NCI-H2196 treated with DMSO at 0.1 percent for 48 hours (cell line): Measurements from ENCODE around the gene XYLT1.

ENCODE experiments used
- DNase-seq: peaks from one replicate; lab custom pipeline; 2025; ENCODE audit not compliant: unreplicated experiment; lab: John Stamatoyannopoulos, UW

Gene XYLT1

DNA sequence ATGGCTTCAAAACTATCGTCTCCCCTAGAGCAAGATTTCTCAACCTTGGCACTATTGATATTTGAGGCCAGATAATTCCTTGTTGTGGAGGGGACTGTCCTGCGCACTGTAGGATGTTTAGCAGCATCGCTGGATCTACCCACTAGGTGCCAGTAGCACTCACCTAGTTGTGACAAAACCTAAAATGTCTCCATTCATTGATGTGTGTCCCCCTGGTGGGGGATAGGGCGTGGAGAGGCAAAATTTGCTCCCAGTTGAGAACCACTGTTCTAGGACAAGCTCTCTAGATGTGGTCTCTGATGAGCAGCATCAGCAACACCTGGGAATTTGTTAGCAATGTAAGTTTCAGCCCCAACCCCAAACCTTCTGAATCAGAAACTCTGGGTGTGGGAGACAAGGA, 259.0 kb downstream of the XYLT1 start:
- no peak for DNase-seq

DNA sequence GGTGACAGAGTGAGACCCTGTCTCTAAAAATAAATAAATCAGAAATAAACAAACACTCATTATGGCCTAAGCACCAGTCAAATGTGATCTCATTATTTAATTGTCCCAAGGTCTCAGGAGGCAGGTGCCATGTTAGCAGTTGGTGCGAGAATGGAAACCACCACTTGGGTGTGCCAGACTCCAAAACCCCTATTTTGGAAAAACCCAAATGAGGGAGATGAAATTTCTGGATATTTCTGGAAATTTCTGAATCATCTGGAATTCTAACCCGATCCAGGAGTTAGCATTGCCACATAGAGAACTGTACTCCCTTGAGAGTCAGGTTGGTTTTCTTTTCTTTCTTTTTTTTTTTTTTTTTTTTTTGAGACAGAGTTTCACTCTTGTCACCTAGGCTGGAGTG, 264.0 kb downstream of the XYLT1 start:
- no peak for DNase-seq

DNA sequence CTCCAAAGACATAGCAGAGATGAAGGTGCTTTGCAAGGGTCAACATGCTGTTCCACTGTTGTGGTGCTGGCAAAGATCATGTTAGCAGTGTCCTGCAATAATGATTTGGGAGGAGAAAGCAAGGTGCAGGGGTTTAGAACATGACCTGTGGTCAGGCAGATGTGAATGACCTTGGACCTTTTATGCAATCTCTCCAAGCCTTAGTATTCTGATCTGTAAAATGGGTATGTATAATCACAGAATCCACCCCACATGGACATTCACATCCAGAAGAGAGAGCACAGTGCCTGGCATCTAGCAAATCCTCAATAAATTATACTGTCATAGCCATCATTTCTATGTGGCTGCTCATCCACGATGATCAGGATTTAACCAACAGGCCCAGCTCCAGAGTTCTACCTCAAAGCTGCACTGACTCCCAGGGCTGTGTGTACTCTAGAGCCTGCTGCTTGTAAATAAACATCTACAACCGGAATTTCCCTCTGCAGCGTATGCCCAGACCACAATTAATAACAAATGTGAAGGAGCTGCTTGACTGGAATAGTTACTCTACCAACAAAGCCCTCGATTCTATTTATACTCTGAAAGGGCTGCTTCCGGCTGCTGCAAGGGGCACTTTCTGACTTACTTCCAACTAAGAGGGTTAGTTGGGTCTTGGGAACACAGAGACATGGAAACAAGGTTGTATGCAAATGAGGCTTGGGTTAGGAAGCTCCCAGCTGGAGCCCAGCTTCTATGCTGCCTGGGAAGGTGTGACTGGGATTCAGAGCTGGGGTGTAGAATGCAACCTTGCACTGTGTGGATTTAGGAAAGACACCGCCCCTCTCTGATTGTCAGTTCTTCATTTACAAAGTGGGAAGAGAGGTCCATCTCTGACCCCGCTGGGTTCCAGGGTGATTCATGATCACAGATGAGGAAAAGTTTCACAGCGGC, 265.2 kb downstream of the XYLT1 start:
- DNase-seq, result no peak

DNA sequence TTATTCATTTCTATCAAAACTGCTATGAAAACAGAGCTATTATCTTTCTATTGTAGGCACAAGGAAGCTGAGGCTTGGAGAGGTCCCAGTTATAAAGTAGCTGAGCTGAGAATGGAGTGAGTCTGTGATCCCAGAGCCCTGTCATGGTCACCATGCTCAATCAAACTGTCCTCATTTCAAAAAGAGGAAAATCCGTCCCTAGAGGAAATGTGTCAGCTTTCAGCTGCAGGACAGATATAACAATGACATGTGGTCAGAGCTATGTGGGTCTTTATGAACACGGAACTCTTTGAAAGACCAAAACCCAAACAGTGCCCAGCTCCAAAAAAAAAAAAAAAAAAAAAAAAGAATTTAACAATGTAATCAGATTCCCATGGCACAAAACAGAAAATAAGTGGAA, 266.1 kb downstream of the XYLT1 start:
- DNase-seq, result no peak

DNA sequence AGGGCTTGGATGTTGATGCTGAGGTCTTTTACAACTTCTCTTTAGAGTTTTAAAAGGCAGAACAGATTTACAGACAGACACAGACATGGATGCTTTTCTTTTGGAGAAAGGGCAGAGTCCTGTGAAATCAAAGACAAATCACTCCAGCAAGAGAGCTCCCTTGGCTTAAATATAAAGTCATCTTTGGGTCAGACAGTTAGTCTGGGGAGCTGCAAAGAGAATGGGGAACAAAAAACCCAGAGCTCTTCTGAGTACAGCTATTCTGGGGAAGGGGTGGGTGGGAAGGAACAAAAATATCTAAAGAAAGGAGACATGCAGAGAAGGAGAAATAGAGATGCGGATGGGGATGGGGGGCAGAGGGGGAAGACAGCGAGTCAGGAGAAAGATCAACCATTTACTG, 266.6 kb downstream of the XYLT1 start:
- no peak for DNase-seq

DNA sequence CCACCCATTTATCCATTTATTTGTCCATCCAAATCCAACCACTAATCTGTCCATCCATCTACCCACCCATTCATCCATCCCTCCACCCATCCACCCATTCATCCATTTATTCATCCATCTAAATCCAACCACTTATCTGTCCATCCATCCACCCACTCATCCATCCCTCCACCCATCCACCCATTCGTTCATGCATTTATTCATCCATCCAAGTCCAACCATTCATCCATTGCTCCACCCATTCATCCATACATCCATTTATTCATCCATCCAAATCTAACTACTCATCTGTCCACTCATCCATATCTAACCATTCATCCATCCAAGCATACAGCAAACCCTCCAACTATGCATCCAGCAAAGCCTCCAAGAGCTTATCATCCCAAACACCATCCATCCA, 267.3 kb downstream of the XYLT1 start:
- no peak for DNase-seq

DNA sequence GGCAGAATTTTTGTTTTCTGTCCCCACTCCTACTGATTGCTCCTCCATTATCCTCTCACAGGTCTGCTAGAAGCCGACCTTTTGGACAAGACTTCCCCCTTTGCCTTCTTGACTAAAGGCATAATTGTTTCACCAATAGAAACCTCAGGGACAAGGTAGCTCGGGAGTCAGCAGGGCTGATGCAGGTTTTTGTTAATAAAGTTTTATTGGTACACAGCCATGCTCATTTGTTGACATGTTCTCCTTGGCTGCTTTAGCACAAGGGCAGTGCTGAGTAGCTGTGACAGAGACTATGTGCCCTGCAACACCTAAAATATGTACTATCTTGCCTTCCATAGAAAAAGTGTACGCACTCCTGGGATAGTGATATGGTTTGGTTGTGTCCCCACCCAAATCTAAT, 271.6 kb downstream of the XYLT1 start:
- no peak for DNase-seq

DNA sequence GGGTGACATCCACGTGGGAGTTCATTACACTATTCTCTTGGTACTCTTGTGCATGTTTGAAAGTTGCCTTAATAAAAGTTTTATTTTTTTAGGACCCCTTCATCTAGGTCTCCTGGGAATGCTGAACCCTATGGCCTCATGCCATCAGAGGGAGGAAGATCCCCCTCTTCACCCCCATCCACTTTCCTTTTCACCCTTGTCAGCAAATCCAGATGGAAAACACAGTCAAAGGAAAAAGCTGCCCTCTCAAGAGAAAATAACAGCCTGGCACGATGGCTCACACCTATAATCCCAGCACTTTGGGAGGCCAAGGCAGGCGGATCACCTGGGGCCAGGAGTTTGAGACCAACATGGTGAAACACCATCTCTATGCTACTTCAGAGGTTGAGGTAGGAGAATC, 274.2 kb downstream of the XYLT1 start:
- no peak for DNase-seq

DNA sequence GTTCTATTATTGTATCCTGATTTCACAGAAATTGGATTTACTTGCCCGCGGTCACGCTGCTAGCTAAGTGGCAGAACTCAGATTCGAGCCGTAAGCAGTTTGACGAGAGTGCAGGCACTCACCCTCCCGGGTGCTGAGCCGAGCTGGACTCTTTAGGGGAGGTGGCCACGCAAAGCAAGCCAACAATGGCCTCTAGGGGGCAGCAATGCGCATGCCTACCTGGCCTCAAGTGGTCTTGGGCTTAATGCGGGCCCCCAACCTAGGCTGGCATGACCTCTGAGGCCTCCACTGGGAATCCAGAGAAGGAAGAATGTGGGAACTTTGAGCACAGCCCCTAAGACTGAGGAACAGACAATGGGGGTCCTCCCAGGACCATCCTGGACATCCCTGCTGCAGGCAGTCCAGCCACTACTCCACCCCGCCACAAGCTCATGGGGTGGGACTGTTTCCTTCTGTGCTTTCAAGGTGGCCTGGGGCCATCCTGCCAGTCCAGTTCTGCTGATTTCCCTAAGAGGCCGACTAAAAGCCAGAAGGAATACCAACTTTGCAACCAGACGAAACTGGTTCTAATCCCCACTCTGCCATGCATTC, 276.5 kb downstream of the XYLT1 start:
- peak; percentile 1 for DNase-seq

DNA sequence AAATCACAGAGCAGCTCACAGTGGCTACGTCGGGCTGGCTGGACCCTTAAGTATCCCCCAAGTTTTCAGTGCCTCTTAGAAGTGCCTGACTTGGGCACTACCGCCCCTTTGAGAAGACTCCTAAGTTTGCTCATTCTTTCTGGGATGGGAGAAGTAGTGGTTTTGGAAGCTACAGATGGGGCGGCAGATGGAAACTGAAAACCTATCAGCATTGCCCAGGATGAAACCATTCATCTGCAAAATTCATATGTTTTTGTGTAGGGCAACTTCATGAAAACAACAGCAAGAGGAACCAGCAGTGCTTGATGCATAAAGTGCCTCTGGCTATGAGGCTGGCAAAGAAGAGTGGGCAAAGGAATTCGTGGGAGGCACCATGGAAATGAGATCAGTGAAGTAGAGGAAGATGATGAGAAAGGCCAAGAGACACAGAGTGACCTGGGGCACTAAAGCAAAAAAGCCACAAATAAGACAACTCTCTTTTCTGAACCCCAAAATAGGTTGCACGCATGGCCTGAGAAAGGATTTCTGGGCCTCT, 277.1 kb downstream of the XYLT1 start:
- no peak for DNase-seq

DNA sequence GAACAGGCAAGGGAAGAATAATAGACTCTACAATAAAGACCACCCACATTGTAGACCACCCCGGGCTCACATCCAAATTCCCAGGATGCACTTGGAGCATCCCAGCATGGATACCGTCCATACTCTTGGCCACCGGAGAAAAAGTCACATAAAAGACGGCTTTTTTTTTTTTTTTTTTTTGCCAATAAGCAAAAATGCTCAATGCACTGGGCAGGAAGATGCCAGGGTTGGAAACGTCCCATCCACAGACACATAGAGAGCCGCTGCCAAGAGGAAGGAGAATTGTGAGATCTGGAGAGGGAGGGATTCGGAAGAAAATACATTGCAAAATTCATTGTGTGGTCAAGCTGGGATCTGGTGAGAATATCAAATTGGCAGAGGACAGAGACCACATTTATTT, 286.7 kb downstream of the XYLT1 start:
- DNase-seq, result no peak

DNA sequence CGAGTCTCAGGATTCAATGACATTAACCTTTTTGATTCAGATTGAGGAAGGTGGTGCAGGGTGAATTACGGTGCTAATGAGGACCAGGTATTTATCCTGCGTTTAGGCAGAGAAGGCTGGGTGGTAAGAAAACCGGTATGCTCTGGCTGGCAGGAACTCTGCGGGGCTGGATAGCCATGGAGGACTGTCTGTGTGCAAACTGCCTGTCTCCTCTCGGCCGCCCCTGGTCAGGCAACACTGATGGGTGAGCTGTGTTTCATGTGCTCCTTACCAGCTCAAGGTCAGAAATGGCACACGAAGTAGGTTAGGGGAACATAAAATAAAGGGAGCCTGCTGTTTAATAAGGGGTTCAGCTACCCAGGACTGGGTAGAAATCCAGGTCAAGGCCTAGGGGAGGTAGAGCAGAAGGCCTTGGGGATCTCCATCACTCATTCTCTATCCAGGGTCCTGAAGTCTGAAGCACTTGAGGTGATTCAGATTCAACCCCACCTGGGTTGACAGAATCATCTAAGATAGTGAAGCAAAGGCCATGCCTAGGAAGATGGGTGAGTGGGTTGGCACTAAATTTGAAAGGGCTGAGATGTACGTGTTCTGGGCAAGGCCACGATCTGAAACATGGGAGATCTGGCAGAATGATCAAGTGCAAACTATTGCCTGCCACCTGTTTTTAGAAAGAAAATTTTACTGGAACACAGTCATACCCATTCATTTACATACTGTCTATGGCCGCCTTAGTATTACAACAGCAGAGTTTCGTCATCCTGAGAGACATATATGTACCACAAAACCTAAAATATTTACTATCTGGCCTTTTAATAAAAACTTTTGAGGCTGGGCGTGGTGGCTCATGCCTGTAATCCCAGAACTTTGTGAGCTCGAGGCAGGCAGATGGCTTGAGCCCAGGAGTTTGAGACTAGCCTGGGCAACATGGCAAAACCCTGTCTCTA, 292.5 kb downstream of the XYLT1 start:
- DNase-seq, result no peak

DNA sequence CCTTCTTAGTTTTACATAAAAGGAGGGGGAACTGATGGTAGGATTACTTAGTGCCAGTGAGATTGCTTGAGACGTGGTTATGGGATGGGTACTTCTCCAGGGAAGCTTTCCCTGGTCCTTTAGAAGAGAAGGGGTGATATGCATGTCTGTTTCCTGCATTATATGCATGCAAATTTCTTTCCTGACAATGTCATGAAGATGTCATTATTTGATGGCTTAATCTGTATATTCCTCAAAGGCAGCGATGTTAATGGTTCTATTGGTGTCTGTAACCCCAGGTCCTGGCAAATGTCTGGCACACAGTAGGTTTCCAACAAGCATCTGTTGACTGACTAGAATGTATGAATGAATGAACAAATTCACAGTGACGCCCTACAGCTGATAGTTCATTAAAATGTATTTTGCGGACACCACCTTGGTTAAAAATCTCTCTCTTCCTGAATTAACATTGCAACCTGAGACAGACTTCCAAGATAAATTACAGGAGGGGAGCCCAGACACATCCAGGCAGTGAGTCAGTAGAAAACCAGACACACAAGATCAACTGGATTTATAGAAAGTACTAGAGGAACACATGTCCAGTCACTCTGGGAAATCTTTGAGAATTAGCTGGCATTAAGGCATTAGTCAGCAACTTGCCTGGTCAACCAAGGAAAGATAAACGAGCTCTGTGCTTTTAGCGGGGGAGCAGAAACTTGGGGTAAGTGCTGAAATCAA, 293.4 kb downstream of the XYLT1 start:
- no peak for DNase-seq

DNA sequence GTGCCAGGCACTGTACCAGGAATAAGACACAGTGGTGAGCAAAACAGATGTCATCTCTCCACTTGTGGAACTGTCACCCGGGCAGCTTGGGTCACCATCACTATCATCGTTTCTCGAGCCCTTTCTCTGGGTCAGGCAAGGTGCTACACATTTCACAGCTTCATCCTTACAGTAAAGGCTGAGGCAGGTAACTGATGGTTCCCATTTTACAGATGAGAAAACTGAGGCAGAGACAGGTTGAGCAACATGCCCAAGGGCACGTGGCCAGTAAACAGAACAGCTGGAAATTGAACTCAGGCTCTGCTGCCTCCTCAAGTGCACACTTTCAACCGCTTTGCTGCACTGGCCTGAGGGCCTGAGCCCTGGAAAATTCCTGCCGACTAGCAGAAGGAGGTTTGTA, 294.6 kb downstream of the XYLT1 start:
- DNase-seq, result no peak

DNA sequence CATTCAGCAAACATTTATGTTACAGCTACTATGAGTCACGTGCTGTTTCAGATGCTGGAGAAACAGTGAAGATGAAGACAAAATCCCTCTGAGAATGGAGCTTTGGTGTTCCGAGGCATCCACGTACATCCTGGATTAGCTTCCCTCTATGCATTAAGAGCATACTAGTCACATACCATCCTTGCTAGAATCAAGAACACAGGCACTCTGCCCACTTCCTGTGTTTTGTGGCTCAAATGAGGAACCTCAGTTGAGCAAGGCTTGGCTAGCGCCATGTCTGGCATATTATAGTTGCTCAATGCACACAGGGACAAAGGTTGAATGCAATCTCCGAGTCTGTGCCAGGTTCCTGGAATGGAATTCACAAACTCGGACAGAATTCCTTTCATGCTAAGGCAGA, 297.5 kb downstream of the XYLT1 start:
- no peak for DNase-seq

DNA sequence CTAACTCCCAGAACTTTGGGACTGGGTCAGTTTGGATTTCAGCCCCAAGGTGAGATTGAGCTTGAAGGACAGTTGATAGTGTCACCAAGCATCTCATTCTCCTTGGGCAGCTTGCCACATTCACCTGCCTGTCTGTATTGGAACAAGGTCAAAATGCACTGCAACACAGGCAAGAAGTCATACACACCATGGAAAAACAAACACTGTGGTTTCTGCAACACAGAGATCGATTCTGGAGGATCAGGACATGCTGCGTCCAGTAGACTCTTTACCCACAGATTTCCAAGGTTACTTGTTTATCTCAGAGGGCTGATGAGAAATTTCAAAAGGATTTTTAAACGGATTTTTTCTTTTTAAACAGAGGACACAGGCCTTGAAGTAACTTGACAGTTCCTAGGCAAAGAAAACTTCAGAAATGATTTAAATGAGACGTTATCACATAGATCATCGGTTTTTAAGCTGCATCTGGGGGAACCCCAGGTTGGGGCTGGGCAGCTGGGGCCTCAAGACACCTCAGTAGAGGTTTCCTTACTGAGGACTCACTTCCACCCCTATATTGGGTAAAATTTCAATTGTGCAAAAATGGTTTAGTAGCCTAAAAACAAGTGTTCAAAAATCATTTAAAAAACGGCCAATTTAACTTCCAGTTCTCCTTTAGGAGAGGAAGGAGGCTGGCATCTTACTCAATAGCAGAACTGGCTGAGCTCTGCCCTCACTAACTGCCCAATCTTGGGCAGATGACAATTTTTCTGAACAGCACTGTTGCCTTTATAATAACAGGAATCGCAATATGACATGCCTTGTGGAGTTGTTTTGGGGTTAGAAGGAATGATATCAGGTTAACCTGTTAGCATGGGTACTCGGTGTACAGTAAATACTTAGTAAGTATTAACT, 299.3 kb downstream of the XYLT1 start:
- peak; percentile 3 for DNase-seq

DNA sequence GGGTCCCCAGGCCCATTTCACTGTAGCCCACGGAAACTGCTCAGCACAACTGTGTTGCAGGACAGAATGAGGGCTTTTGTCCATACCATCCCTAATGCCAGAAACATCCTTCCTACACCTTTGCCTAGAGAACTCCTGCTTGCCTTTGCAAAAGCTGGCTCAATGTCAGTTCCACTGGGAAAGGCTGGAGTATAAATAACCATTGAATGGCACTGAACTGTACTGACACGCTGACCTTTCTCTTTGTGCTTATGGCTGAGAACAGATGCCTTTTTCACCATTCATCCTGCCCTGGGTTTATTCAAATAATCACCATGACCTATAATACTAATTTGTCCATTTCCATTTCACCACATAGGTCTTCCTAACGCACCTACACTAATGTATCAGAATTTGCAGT, 300.3 kb downstream of the XYLT1 start:
- DNase-seq, result no peak

DNA sequence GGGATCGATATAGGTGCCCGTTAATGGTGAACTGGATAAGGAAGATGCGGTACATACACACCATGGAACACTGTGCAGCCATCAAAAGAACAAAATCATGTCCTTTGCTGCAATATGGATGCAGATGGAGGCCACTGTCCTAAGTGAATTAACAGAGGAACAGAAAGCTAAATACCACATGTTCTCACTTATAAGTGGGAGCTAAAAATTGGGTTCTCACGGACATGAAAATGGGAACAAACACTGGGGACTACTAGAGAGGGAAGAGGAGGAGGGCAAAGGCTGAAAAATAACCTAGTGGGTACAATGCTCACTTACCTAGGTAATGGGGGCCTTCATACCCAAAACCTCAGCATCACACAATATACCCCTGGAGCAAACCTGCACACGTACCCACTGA, 302.6 kb downstream of the XYLT1 start:
- no peak for DNase-seq

DNA sequence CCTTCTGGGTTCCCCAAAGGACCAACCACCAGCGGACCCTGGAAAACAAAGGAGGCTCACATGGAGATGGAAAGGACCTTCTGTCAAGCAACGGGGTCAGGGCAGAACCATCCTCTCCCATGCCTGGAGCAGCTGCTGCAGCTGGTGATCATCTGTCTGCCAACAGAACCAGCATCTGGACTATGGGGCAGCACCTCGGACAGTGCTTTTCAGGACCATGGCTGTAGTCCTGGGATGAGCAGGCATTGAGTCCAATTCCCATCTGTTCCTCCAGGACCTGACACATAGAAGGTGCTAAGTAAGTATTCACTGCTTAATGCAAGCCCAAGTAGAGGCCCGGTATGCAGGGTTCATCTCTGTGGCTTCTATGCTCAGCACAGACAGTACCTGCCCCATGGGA, 304.7 kb downstream of the XYLT1 start:
- no peak for DNase-seq

DNA sequence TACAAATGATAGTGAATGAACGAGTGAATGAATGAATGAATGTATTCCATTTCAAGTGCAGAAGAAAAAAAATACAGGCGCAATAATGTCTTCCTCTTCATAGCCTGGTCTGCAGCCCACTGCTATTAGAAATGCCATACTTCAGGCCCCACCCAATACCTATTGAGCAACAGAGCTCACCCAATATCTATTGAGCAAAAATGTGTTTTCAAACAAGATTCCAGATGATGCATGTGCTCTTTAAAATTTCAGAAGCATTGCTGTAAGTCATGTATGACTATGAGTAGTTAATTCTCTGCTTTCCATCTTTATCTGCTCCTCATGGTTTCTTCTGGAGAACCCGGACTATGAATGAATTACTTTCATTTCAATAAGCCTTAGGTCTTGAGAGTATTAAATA, 308.2 kb downstream of the XYLT1 start:
- DNase-seq, result no peak
